ENCODE data around the gene CYP26C1. TPM values are rescaled to one million over a fixed set of nuclear protein-coding genes. Genes with fewer than 3 reads are reported as not detected.

CYP26C1 gene
- total RNA-seq, 3 donors from 2014 or later (not counting 1 experiment from before 2014, with no cell fraction given), result 0.09 TPM; not detected in 2

- intact Hi-C loops (cut with micrococcal nuclease), result no loop called here
- 12% methylated on average over 56 of the region's 57 CpGs for WGBS (ENCODE audit: insufficient coverage)
- H3K27ac Mint-ChIP-seq, result no peak overlapping the region
Measured at GRCh38 chr10:93061594-93062513, 1.3 kb downstream of the CYP26C1 start.

GRCh38 chr10:93062514-93063143, 2.0 kb downstream of the CYP26C1 start:
- ATAC-seq, result peak; percentile 42 to 80 (median 47)
- H3K9me3 ChIP-seq (ENCODE audit: control insufficient read depth, insufficient read depth, low read length), result no peaks in the 10 kb centered on the region
- H3K36me3 Mint-ChIP-seq, result peaks cover 10% of the 10 kb centered on the region
- peaks cover 7% of the 10 kb centered on the region for H3K27me3 ChIP-seq (ENCODE audit: control insufficient read depth, insufficient read depth, low read length)
- no peak overlapping the region for H3K27ac Mint-ChIP-seq
- TF ChIP-seq CTCF (IDR thresholded peaks at IDR 0.05), result no peak
- intact Hi-C loops (cut with micrococcal nuclease), result no loop called here
- peaks cover 3% of the 10 kb centered on the region for H3K36me3 ChIP-seq (ENCODE audit: control insufficient read depth, insufficient read depth, low read length)
- no peaks in the 10 kb centered on the region for H3K9me3 Mint-ChIP-seq
- peaks cover 13 to 14% of the 10 kb centered on the region in 2 donors for H3K4me1 Mint-ChIP-seq
- WGBS (ENCODE audit: insufficient coverage), result 2% methylated on average over 68 of the region's 68 CpGs
- H3K27ac ChIP-seq (ENCODE audit: low read length), result no peak overlapping the region
- H3K4me3 ChIP-seq (ENCODE audit: low read length), result no peak overlapping the region
- DNase-seq, result peak in 1 of 2 donors; percentile 62
- H3K4me3 Mint-ChIP-seq, result peak overlapping the region; percentile 67
- H3K27me3 Mint-ChIP-seq (ENCODE audit: low read depth in 2 of 2), result peaks cover 33 to 41% of the 10 kb centered on the region in 2 donors
- H3K4me1 ChIP-seq (ENCODE audit: control insufficient read depth, insufficient read depth, low read length), result peaks cover 19% of the 10 kb centered on the region

More at GRCh38 chr10:93061594-93062513, 1.3 kb downstream of the CYP26C1 start:
- Mint-ChIP-seq H3K4me3 (peak overlapping the region; percentile 67), H3K36me3 (peaks cover 10% of the 10 kb centered on the region), H3K9me3 (no peaks in the 10 kb centered on the region), H3K4me1 (peaks cover 13 to 14% of the 10 kb centered on the region in 2 donors), H3K27me3 (ENCODE audit: low read depth in 2 of 2) (peaks cover 25 to 33% of the 10 kb centered on the region in 2 donors)
- peaks cover 7% of the 10 kb centered on the region for H3K27me3 ChIP-seq (ENCODE audit: control insufficient read depth, insufficient read depth, low read length)
- DNase-seq (no peak), ATAC-seq (peak in 2 of 3 donors; percentile 18 to 35)
- peaks cover 3% of the 10 kb centered on the region for H3K36me3 ChIP-seq (ENCODE audit: control insufficient read depth, insufficient read depth, low read length)
- no peak overlapping the region for H3K27ac ChIP-seq (ENCODE audit: low read length)
- H3K9me3 ChIP-seq (ENCODE audit: control insufficient read depth, insufficient read depth, low read length), result no peaks in the 10 kb centered on the region
- TF ChIP-seq CTCF (IDR thresholded peaks at IDR 0.05), result no peak
- H3K4me3 ChIP-seq (ENCODE audit: low read length), result no peak overlapping the region
- peaks cover 19% of the 10 kb centered on the region for H3K4me1 ChIP-seq (ENCODE audit: control insufficient read depth, insufficient read depth, low read length)

- no peak for TF ChIP-seq CTCF (IDR thresholded peaks at IDR 0.05)
- no peaks in the 10 kb centered on the region for H3K9me3 ChIP-seq (ENCODE audit: control insufficient read depth, insufficient read depth, low read length)
- Mint-ChIP-seq H3K36me3 (peaks cover 10% of the 10 kb centered on the region), H3K4me3 (peak overlapping the region; percentile 29), H3K27ac (no peak overlapping the region), H3K4me1 (peaks cover 13 to 14% of the 10 kb centered on the region in 2 donors), H3K27me3 (ENCODE audit: low read depth in 2 of 2) (peaks cover 34 to 46% of the 10 kb centered on the region in 2 donors), H3K9me3 (no peaks in the 10 kb centered on the region)
- intact Hi-C loops (cut with micrococcal nuclease), result no loop called here
- ATAC-seq (no peak), DNase-seq (no peak)
- peaks cover 8% of the 10 kb centered on the region for H3K27me3 ChIP-seq (ENCODE audit: control insufficient read depth, insufficient read depth, low read length)
- no peak overlapping the region for H3K27ac ChIP-seq (ENCODE audit: low read length)
- H3K4me1 ChIP-seq (ENCODE audit: control insufficient read depth, insufficient read depth, low read length), result peaks cover 19% of the 10 kb centered on the region
- no peak overlapping the region for H3K4me3 ChIP-seq (ENCODE audit: low read length)
- H3K36me3 ChIP-seq (ENCODE audit: control insufficient read depth, insufficient read depth, low read length), result no peaks in the 10 kb centered on the region
- WGBS (ENCODE audit: insufficient coverage), result 24% methylated on average over 43 of the region's 43 CpGs
Measured at GRCh38 chr10:93063144-93063976, 2.8 kb downstream of the CYP26C1 start.
